ENCODE results near the gene MYL4. TPM values are rescaled to one million over a fixed set of nuclear protein-coding genes. Genes with fewer than 3 reads are reported as not detected.

MYL4 gene
- total and polyA plus RNA-seq, 3 donors from 2014 or later, result 7.6 to 19.3 (median 7.9) TPM

DNA sequence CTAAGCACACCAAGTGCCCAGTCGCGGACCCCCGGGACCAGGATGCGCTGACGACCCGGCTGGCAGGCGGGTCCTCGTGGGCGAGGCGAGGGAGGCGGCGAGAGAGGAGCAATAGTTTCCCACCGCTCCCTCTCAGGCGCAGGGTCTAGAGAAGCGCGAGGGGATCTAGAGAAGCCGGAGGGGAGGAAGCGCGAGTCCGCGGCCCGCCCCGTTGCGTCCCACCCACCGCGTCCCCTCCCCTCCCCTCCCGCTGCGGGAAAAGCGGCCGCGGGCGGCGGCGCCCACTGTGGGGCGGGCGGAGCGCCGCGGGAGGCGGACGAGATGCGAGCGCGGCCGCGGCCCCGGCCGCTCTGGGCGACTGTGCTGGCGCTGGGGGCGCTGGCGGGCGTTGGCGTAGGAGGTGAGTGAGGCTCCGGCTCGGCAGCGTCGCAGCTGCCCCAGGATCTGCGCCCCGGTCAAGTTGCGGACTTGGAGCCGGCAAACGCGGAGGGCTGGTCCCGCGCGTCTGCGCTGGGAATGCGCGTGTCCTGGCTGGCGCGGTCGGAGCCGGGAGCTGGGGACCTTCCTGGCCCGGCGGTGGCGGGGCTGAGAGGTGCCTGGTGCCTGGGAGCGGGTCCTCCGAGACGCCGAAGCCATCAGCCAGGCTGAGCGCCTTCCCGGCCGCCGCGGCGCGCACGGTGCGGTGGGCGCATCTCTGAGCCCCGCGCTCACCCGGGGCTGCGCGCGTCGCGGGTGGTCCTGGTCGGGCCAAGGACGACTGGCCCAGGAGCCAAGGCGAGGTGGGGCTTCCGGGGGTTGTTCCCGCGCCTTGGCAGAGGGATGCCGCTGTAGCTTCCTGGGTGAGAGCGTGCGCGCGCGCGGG lies 44.6 kb downstream of the MYL4 start, which contains the start of gene ITGB3:
Gene ITGB3 (plus strand): TSS at position 287 of the 862 bp plus-strand sequence. CDS start 35 bp downstream, at position 322.
- WGBS, 2 donors, result 1% methylated on average over 18 to 32 of the region's 112 CpGs
- peak within 1 kb of the TSS; percentile 16 to 55 for H3K27ac ChIP-seq

DNA sequence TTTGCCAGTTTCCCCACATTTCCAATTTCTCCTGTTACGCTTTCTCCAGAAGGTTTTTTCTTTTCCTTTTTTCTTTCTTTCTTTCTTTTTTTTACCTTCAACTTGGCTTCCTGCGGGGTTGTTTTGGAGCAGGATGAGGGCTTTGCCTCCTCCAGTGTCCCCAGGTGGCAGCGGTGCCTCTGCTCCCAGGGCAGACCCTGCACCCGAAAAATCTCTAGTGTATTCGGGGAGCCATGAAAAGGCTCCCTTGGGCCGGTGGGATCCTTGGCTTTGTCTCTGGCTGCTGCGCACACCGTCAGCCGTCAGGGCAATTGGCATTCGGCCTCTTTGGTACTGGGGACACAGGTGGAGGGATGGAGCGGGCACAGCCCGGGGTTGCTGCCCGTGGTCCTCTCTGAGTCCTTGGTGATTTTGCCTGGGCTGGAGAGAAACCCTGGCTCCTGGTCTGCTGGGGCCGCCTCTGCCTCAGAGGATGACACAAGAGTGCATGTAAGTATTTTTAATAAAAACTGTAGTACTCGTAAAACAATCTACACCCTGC lies 45.3 kb downstream of the MYL4 start:
- H3K36me3 ChIP-seq (ENCODE audit: low read depth, missing control alignments), result no peaks in the 10 kb centered on the region
- H3K27me3 ChIP-seq, result no peaks in the 10 kb centered on the region
- H3K27ac ChIP-seq, result peak overlapping the region; percentile 5 to 16
- no peaks in the 10 kb centered on the region for H3K4me1 ChIP-seq
- H3K4me3 ChIP-seq, result peak overlapping the region; percentile 50 to 68
- TF ChIP-seq, protein P1, sequence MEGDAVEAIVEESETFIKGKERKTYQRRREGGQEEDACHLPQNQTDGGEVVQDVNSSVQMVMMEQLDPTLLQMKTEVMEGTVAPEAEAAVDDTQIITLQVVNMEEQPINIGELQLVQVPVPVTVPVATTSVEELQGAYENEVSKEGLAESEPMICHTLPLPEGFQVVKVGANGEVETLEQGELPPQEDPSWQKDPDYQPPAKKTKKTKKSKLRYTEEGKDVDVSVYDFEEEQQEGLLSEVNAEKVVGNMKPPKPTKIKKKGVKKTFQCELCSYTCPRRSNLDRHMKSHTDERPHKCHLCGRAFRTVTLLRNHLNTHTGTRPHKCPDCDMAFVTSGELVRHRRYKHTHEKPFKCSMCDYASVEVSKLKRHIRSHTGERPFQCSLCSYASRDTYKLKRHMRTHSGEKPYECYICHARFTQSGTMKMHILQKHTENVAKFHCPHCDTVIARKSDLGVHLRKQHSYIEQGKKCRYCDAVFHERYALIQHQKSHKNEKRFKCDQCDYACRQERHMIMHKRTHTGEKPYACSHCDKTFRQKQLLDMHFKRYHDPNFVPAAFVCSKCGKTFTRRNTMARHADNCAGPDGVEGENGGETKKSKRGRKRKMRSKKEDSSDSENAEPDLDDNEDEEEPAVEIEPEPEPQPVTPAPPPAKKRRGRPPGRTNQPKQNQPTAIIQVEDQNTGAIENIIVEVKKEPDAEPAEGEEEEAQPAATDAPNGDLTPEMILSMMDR (IDR thresholded peaks at IDR 0.05), result no peak
- no peak for TF ChIP-seq POLR2A (IDR thresholded peaks at IDR 0.05)
- no peaks in the 10 kb centered on the region for H3K9me3 ChIP-seq
- DNase-seq, result no peak
- 12 to 14% methylated on average over 15 of the region's 15 CpGs for WGBS, 2 donors
- intact Hi-C loops (cut with DNase I; ENCODE audit: low total_unique reads), result no loop called here

More for the DNA sequence above, 44.6 kb downstream of the MYL4 start, which contains the start of gene ITGB3:
- Histone ChIP-seq H3K36me3 (ENCODE audit: low read depth, missing control alignments) (no peaks in the 10 kb centered on the region), H3K4me1 (no peaks in the 10 kb centered on the region), H3K27me3 (no peaks in the 10 kb centered on the region), H3K9me3 (no peaks in the 10 kb centered on the region), H3K4me3 (peak within 1 kb of the TSS; percentile 50 to 68)
- intact Hi-C loops (cut with DNase I; ENCODE audit: low total_unique reads), result no loop called here
- TF ChIP-seq POLR2A (IDR thresholded peaks at IDR 0.05), result no peak
- TF ChIP-seq, protein P1 (IDR thresholded peaks at IDR 0.05), result peak in 1 of 3 experiments; percentile 32
- DNase-seq, result peak; percentile 77

DNA sequence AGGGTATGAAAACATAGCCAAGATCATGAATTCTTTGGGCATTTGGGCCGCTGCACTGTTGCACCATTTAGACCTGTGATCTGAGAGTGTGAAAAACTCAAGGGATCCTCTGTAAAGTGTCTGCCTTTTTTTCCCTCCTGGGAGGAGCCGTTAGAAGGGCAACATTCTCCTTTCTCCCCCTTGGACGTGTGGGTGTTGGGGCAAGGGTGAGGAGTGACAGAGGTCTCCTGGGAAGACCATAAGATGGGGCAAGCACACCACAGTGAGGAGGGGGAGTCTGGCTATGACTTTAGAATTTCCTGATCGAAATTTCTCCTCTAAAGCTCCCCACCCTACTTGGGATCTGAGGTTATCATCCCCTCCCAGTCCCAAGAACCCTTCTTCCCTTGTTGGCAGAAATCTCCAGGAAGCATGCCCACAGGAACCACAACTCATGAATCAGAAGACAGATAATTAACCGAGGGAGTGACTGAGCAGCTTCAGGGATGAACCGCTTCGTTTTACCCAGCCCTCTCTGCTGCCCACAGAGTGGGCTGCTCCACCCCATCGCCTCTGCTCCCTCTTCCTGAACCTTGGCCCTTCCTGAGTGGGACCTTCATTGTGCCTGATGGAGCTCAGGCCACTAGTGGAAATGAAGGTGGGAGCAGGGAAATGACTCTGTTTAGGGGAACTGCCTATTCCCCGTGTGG lies 48.6 kb downstream of the MYL4 start:
- TF ChIP-seq, protein P1 (IDR thresholded peaks at IDR 0.05), result no peak
- TF ChIP-seq POLR2A (IDR thresholded peaks at IDR 0.05), result no peak
- DNase-seq, result no peak
- Histone ChIP-seq H3K4me1 (no peaks in the 10 kb centered on the region), H3K36me3 (ENCODE audit: low read depth, missing control alignments) (no peaks in the 10 kb centered on the region), H3K9me3 (no peaks in the 10 kb centered on the region), H3K27ac (no peak overlapping the region), H3K27me3 (no peaks in the 10 kb centered on the region), H3K4me3 (no peak overlapping the region)
- intact Hi-C loops (cut with DNase I; ENCODE audit: low total_unique reads), result no loop called here
- WGBS, 2 donors, result 49 to 62% methylated on average over 9 of the region's 9 CpGs

DNA sequence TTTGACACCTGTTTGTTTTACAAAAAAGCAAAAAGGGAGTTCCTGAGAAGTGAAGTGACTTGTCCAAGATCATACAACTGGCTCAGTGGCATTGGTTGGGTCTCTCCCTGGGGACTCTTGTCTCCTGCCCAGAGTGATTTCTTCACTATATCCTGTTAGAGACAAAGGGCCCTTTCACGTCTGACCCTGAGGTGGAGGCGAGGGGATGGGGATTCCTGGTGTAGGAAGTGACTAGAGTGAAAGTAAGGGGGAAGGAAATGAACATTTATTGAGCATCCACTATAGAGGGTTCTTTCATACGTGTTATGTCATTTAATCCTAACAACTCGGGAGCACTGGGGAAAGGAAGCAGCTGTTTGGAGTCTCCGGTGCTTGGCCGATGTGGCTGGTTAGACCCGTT lies 53.4 kb downstream of the MYL4 start:
- TF ChIP-seq POLR2A (IDR thresholded peaks at IDR 0.05), result no peak
- TF ChIP-seq, protein P1 (IDR thresholded peaks at IDR 0.05), result no peak
- Histone ChIP-seq H3K4me3 (no peak overlapping the region), H3K4me1 (no peaks in the 10 kb centered on the region), H3K27me3 (no peaks in the 10 kb centered on the region), H3K9me3 (no peaks in the 10 kb centered on the region), H3K36me3 (ENCODE audit: low read depth, missing control alignments) (no peaks in the 10 kb centered on the region), H3K27ac (no peak overlapping the region)
- DNase-seq, result no peak
- intact Hi-C loops (cut with DNase I; ENCODE audit: low total_unique reads), result no loop called here
- 90 to 91% methylated on average over 7 of the region's 7 CpGs for WGBS, 2 donors

Data from testis (tissue), 3 donors.